Measurements from ENCODE around the gene DNAH6. TPM values are rescaled to one million over a fixed set of nuclear protein-coding genes. Genes with fewer than 3 reads are reported as not detected.
"Not testable (repeated sequence)": the region's sequence is repeated elsewhere in the genome, so short reads cannot be mapped to it uniquely, and the experiment has no call there.

Gene DNAH6
- total RNA-seq, 4 donors from 2014 or later: 1.00 to 2.9 (median 2.1) TPM

DNA sequence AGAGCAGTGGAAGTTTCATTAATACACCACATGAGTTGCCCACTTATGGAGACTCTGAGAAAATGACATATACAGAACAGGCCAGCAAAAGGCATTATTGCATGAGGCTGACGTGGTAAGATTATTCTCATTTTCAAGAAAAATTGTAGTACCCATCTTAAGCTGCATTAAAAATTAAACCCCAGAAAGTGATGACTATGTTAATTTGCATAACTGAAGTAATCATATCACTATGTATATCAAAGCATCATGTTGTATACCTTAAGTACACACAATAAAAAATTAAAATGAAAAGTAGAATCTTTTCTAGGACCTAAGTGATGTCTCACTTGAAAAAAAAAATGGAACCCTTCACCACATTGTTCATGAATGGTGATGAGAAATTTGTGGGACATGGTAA, 32.0 kb downstream of the DNAH6 start:
- 84 to 100% methylated on average over 1 of the region's 1 CpG for whole genome bisulfite sequencing, 2 donors (ENCODE audit: low coverage in 1 of 2)
- Histone ChIP-seq H3K27ac (no peak overlapping the region), H3K36me3 (no peaks in the 10 kb centered on the region), H3K27me3 (no peaks in the 10 kb centered on the region), H3K9me3 (no peaks in the 10 kb centered on the region), H3K4me1 (no peaks in the 10 kb centered on the region), H3K4me3 (no peak overlapping the region)
- intact Hi-C loops (cut with DNase I; ENCODE audit: low total_unique reads) (no loop called here), in situ Hi-C loops (cut with MboI; ENCODE audit: low pct_ligation_motif_present in 1 of 4, low pct_unique_long_range_greater_than_20kb in 1 of 4, low sequenced_read_pairs in 3 of 4) (no loop called here)
- no peak for TF ChIP-seq EP300 (IDR thresholded peaks at IDR 0.05; ENCODE audit: low read depth)
- TF ChIP-seq POLR2A (IDR thresholded peaks at IDR 0.05): no peak
- TF ChIP-seq, protein P1, sequence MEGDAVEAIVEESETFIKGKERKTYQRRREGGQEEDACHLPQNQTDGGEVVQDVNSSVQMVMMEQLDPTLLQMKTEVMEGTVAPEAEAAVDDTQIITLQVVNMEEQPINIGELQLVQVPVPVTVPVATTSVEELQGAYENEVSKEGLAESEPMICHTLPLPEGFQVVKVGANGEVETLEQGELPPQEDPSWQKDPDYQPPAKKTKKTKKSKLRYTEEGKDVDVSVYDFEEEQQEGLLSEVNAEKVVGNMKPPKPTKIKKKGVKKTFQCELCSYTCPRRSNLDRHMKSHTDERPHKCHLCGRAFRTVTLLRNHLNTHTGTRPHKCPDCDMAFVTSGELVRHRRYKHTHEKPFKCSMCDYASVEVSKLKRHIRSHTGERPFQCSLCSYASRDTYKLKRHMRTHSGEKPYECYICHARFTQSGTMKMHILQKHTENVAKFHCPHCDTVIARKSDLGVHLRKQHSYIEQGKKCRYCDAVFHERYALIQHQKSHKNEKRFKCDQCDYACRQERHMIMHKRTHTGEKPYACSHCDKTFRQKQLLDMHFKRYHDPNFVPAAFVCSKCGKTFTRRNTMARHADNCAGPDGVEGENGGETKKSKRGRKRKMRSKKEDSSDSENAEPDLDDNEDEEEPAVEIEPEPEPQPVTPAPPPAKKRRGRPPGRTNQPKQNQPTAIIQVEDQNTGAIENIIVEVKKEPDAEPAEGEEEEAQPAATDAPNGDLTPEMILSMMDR (IDR thresholded peaks at IDR 0.05): no peak
- no peak for TF ChIP-seq POLR2AphosphoS5 (IDR thresholded peaks at IDR 0.05)
- no peak for DNase-seq

DNA sequence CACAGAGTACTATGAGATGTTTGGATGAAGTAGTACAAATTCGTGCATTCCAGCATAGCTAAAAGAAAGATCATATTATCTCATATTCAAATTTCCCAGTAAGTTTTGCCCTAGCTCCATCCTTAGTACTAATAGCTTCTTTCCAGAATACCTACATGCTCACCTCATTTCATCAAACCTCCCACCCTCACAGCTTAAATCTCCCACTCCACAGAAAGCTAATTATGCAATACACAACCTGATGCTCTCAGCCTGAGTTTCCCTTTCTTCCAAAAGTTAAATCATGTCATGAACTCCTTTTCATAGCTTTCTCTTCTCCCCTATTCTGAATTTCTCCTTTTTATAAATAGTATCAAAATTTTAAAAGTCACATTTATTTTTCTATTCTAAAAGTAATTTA, 34.6 kb downstream of the DNAH6 start:
- WGBS, 2 donors (ENCODE audit: low coverage in 1 of 2): 64 to 69% methylated on average over 1 of the region's 1 CpG
- intact Hi-C loops (cut with DNase I; ENCODE audit: low total_unique reads): no loop called here
- H3K36me3 ChIP-seq: no peaks in the 10 kb centered on the region
- H3K27me3 ChIP-seq: no peaks in the 10 kb centered on the region
- no peak for DNase-seq
- H3K27ac ChIP-seq: no peak overlapping the region
- no peak overlapping the region for H3K4me3 ChIP-seq
- in situ Hi-C loops (cut with MboI; ENCODE audit: low pct_ligation_motif_present in 1 of 4, low pct_unique_long_range_greater_than_20kb in 1 of 4, low sequenced_read_pairs in 3 of 4): no loop called here
- H3K4me1 ChIP-seq: no peaks in the 10 kb centered on the region
- no peaks in the 10 kb centered on the region for H3K9me3 ChIP-seq
- TF ChIP-seq POLR2AphosphoS5 (IDR thresholded peaks at IDR 0.05) (no peak), POLR2A (IDR thresholded peaks at IDR 0.05) (no peak), EP300 (IDR thresholded peaks at IDR 0.05; ENCODE audit: low read depth) (no peak)
- TF ChIP-seq, protein P1 (IDR thresholded peaks at IDR 0.05): no peak

DNA sequence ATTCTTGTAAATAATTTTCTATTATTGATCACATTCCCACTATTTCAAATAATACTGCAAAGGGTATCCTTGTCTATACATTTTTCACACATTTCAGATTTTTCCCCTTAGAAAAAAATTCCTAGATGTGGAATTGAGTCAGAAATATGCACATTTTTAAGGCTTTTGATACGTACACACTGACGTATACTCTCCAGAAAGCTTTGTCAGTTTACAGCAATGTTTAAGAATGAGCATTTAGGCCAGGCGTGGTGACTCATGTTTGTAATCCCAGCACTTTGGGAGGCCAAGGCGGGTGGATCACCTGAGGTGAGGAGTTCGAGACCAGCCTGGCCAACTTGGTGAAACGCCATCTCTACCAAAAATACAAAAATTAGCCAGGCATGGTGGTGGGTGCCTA, 35.2 kb downstream of the DNAH6 start:
- H3K27me3 ChIP-seq; intact Hi-C loops (cut with DNase I; ENCODE audit: low total_unique reads); H3K4me3 ChIP-seq; H3K36me3 ChIP-seq; in situ Hi-C loops (cut with MboI; ENCODE audit: low pct_ligation_motif_present in 1 of 4, low pct_unique_long_range_greater_than_20kb in 1 of 4, low sequenced_read_pairs in 3 of 4); DNase-seq; H3K9me3 ChIP-seq; H3K4me1 ChIP-seq; H3K27ac ChIP-seq: not testable (repeated sequence)
- WGBS, 2 donors (ENCODE audit: low coverage in 1 of 2): 90 to 92% methylated on average over 6 of the region's 6 CpGs

DNA sequence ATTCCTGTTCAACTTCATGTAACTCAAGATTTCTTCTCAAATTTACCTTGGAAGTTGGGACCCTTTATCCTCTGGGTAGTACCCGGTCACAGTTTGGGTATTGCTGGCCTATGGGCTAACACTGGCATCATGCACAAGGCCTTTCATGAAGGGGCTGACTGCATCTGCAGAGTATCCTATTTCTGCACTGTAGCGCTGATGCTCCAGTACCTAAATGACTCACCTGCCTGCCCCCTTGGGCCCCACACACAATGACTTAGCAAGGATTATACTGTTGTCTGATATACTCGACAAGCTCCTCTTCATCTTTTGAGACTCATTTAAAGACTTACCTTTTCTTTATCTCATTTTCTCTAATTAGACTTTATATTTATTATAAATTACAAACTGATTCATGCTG, 39.9 kb downstream of the DNAH6 start:
- no peak overlapping the region for H3K27ac ChIP-seq
- DNase-seq: no peak
- peaks cover 14 to 15% of the 10 kb centered on the region in 2 donors for H3K9me3 ChIP-seq
- no peak for TF ChIP-seq POLR2AphosphoS5 (IDR thresholded peaks at IDR 0.05)
- TF ChIP-seq, protein P1 (IDR thresholded peaks at IDR 0.05): no peak
- no peak for TF ChIP-seq POLR2A (IDR thresholded peaks at IDR 0.05)
- TF ChIP-seq EP300 (IDR thresholded peaks at IDR 0.05; ENCODE audit: low read depth): no peak
- no peak overlapping the region for H3K4me3 ChIP-seq
- no peaks in the 10 kb centered on the region for H3K27me3 ChIP-seq
- in situ Hi-C loops (cut with MboI; ENCODE audit: low pct_ligation_motif_present in 1 of 4, low pct_unique_long_range_greater_than_20kb in 1 of 4, low sequenced_read_pairs in 3 of 4): no loop called here
- no peaks in the 10 kb centered on the region for H3K36me3 ChIP-seq
- no peaks in the 10 kb centered on the region for H3K4me1 ChIP-seq
- 82 to 90% methylated on average over 2 to 3 of the region's 3 CpGs for WGBS, 2 donors (ENCODE audit: low coverage in 1 of 2)
- intact Hi-C loops (cut with DNase I; ENCODE audit: low total_unique reads): no loop called here

DNA sequence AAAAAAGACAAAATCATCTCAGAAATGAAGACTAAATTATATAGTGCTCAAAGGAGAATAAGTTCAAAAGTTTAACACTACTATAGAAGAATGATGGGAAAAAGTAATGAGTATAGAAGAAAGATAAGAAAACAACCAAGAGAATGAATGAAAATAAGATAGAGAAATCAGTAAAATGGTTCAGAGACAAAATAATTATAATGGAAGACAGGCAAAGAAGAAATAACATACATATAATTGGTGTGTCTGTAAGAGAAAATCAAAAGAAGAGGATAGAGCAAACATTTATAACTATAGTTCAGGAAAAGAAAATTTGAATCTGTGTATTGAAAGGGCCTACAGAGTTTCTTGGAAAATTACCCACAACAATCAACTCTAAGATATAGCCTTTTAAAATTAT, 43.5 kb downstream of the DNAH6 start:
- H3K9me3 ChIP-seq: peaks cover 14 to 15% of the 10 kb centered on the region in 2 donors
- H3K36me3 ChIP-seq: no peaks in the 10 kb centered on the region
- H3K4me1 ChIP-seq: no peaks in the 10 kb centered on the region
- in situ Hi-C loops (cut with MboI; ENCODE audit: low pct_ligation_motif_present in 1 of 4, low pct_unique_long_range_greater_than_20kb in 1 of 4, low sequenced_read_pairs in 3 of 4): no loop called here
- TF ChIP-seq POLR2AphosphoS5 (IDR thresholded peaks at IDR 0.05) (no peak), EP300 (IDR thresholded peaks at IDR 0.05; ENCODE audit: low read depth) (no peak), POLR2A (IDR thresholded peaks at IDR 0.05) (no peak)
- TF ChIP-seq, protein P1 (IDR thresholded peaks at IDR 0.05): no peak
- H3K4me3 ChIP-seq: no peak overlapping the region
- DNase-seq: no peak
- no peaks in the 10 kb centered on the region for H3K27me3 ChIP-seq
- H3K27ac ChIP-seq: no peak overlapping the region
- intact Hi-C loops (cut with DNase I; ENCODE audit: low total_unique reads): no loop called here

Data from transverse colon (tissue), 4 donors.